ENCODE results near the gene DOCK11.

DNA sequence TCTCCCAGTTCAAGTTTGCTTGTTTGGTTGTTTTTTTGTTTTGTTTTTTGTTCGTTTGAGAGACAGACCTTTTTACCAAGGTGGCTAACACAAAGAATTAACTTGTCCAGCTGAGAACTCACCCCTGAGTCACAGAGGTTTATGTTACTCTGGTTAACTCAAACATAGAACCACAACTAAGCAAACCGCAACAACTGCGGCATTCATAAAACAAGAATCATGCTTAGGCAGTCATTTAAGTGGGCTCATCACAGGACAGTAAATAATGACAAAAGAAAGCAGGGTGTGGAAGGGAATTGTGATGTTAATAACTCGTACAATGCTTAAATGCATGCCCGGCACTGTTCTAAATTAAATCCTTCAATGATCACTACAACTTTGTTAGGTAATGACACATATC lies 207.1 kb downstream of the DOCK11 start:
- TF ChIP-seq CTCF (conservative IDR thresholded peaks at IDR 0.05; ENCODE audit: low read depth, low read length) = no peak
- TF ChIP-seq USF2 (IDR thresholded peaks at IDR 0.05; ENCODE audit: low read depth, low read length) = no peak
- no peak for TF ChIP-seq BHLHE40 (IDR thresholded peaks at IDR 0.05; ENCODE audit: low read depth, low read length)
- no peak for TF ChIP-seq NFE2L2 (IDR thresholded peaks at IDR 0.05; ENCODE audit: low read depth, low read length)
- TF ChIP-seq RAD21 (IDR thresholded peaks at IDR 0.05; ENCODE audit: low read length) = no peak
- no peak for TF ChIP-seq SMC3 (IDR thresholded peaks at IDR 0.05; ENCODE audit: low read depth, low read length)
- TF ChIP-seq POLR2A (IDR thresholded peaks at IDR 0.05; ENCODE audit: low read depth, low read length) = no peak
- TF ChIP-seq RFX5 (IDR thresholded peaks at IDR 0.05; ENCODE audit: low read depth, low read length) = no peak
- TF ChIP-seq MAFK (IDR thresholded peaks at IDR 0.05; ENCODE audit: low read depth, low read length) = no peak
- no peak for TF ChIP-seq MXI1 (IDR thresholded peaks at IDR 0.05; ENCODE audit: borderline replicate concordance, low read depth, low read length)
- TF ChIP-seq, protein P1, sequence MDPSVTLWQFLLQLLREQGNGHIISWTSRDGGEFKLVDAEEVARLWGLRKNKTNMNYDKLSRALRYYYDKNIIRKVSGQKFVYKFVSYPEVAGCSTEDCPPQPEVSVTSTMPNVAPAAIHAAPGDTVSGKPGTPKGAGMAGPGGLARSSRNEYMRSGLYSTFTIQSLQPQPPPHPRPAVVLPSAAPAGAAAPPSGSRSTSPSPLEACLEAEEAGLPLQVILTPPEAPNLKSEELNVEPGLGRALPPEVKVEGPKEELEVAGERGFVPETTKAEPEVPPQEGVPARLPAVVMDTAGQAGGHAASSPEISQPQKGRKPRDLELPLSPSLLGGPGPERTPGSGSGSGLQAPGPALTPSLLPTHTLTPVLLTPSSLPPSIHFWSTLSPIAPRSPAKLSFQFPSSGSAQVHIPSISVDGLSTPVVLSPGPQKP (IDR thresholded peaks at IDR 0.05; ENCODE audit: borderline replicate concordance, low read depth, low read length) = no peak
- TF ChIP-seq FOS (IDR thresholded peaks at IDR 0.05; ENCODE audit: low read depth, low read length) = no peak
- no peak for TF ChIP-seq MAZ (IDR thresholded peaks at IDR 0.05; ENCODE audit: borderline replicate concordance, low read depth, low read length)
- no peak for TF ChIP-seq CEBPB (IDR thresholded peaks at IDR 0.05; ENCODE audit: low read depth, low read length)
